Heart right ventricle (tissue), 16 donors: ENCODE measurements around the gene GAMT. TPM values are rescaled to one million over a fixed set of nuclear protein-coding genes. Genes with fewer than 3 reads are reported as not detected.

ENCODE experiments used
- ATAC-seq, 8 donors: fragments of 200-7000 bp; cut with Tn5 transposase; one replicate each; pipeline ENCODE4 v1.9.1; 2020; ENCODE audit warnings: mild to moderate bottlenecking in 8 of 8, moderate library complexity in 8 of 8, moderate number of reproducible peaks in 1 of 8
- DNase-seq, 2 donors: peaks; one replicate each; pipeline ENCODE4 v3.0.0-alpha.2; 2020
- H3K27ac ChIP-seq, 10 donors: fragments of 200-600 bp; sonication (generic) in 2 of 10; one replicate each; pipeline versions ENCODE4 v1.5.0 to v1.8.0; 2020 to 2022; ENCODE audit warnings: mild to moderate bottlenecking in 3 of 10
- H3K27me3 ChIP-seq, 7 donors: fragments of 200-600 bp; one replicate each; pipeline ENCODE4 v1.8.0; 2021 to 2022; ENCODE audit warnings: mild to moderate bottlenecking in 2 of 7
- H3K36me3 ChIP-seq, 9 donors: fragments of 200-600 bp; sonication (generic) in 1 of 9; one replicate each; pipeline versions ENCODE4 v1.5.0 to v1.8.0; 2020 to 2022; ENCODE audit warnings: mild to moderate bottlenecking in 2 of 9
- H3K4me1 ChIP-seq, 9 donors: fragments of 200-600 bp; sonication (generic) in 1 of 9; one replicate each; pipeline versions ENCODE4 v1.5.0 to v1.8.0; 2020 to 2022; ENCODE audit warnings: mild to moderate bottlenecking in 4 of 9
- H3K4me3 ChIP-seq, 10 donors: fragments of 200-600 bp; sonication (generic) in 2 of 10; one replicate each; pipeline versions ENCODE4 v1.5.0 to v1.8.0; 2020 to 2022; ENCODE audit warnings: mild to moderate bottlenecking in 7 of 10, moderate library complexity in 2 of 10
- H3K9me3 ChIP-seq, 11 donors: fragments of 200-600 bp in 10 of 11; sonication (generic) in 2 of 11; one replicate each; pipeline versions ENCODE4 v1.5.0 to v1.8.0; 2013 to 2022; ENCODE audit warnings: mild to moderate bottlenecking in 2 of 11, control low read depth in 1 of 11, moderate library complexity in 1 of 11
- WGBS, 2 donors: extraction: QIAGEN DNeasy Blood & Tissue Kit; methylation state at CpG; one replicate each; pipeline ENCODE4 v1.1.7; 2013; ENCODE audit warnings: inconsistent platforms in 1 of 2; 5-methylcytosine and 5-hydroxymethylcytosine counted together
- intact Hi-C, 10 donors: fragments of 100-400 bp; cut with DNase I; formaldehyde crosslinking; loops; one replicate each; pipeline versions ENCODE4 v1.11.1 to v1.14.2; 2022
- polyA plus RNA-seq, 2 donors: library from polyadenylated mRNA; stranded (reverse); fragments of 200-250 nt; gene quantifications; one replicate each; pipeline ENCODE4 v1.2.3, GENCODE V29; 2013
- total RNA-seq, 10 donors: library from RNA; stranded (reverse); fragmentation: NEBNext Ultra II Directional in 3 of 10; extraction: Animal tissue kit (Norgen Biotek cat#: 25700) in 3 of 10; gene quantifications; one replicate each; pipeline versions ENCODE4 v1.2.1 to v1.2.4, GENCODE V29; 2021 to 2023
- TF ChIP-seq, protein P1 (sequence below), 9 donors: fragments of 200-600 bp; sonication (generic) in 2 of 9; IDR thresholded peaks; one replicate each; pipeline versions ENCODE4 v1.5.0 to v1.8.0; 2021 to 2022; ENCODE audit warnings: antibody characterized with exemption in 9 of 9, mild to moderate bottlenecking in 5 of 9, moderate library complexity in 1 of 9
- donor health status: Arrhythmogenic right ventricular cardiomyopathy.
- donor health status: ischemic (EF 13 %, LVEDD 7.1; RV severe dilation, severe dysfunction).
- donor health status: healthy with polysubstance abuse.
- donor health status: DM: no; HTN: yes; CAD: no.
- donor health status: DM: no; HTN: no; CAD: no.
- donor health status: ischemic (EF 25% LVEDD 6.9; RV normal size, moderate dysfunction).
- donor health status: ischemic (EF 25% LVEDD 5.7; RV mildly dilated, moderate dysfunction).
- donor health status: healthy.
- donor health status: DM: yes; HTN: yes; CAD: no.
- donor health status: Ischemic cardiomyopathy.
- donor health status: ischemic (EF 35%, LVEDD 5.7; RV mildly dilated, moderate dysfunction).
- donor health status: nonischemic (EF 11% LVEDD 7.7; RV severe dilation, severe dysfunction).
- donor health status: DM: yes; HTN: yes; CAD: no.
- donor health status: PGD.
- donor health status: ischemic (EF 29% LVEDD 5.4; RV normal size, mild dysfunction).
- donor health status: nonischemic (EF 23%, LVEDD 6.1; RV moderate dilation, normal function).

Gene GAMT
- total and polyA plus RNA-seq, 12 donors: 30.8 to 260 (median 72.1) TPM

DNA sequence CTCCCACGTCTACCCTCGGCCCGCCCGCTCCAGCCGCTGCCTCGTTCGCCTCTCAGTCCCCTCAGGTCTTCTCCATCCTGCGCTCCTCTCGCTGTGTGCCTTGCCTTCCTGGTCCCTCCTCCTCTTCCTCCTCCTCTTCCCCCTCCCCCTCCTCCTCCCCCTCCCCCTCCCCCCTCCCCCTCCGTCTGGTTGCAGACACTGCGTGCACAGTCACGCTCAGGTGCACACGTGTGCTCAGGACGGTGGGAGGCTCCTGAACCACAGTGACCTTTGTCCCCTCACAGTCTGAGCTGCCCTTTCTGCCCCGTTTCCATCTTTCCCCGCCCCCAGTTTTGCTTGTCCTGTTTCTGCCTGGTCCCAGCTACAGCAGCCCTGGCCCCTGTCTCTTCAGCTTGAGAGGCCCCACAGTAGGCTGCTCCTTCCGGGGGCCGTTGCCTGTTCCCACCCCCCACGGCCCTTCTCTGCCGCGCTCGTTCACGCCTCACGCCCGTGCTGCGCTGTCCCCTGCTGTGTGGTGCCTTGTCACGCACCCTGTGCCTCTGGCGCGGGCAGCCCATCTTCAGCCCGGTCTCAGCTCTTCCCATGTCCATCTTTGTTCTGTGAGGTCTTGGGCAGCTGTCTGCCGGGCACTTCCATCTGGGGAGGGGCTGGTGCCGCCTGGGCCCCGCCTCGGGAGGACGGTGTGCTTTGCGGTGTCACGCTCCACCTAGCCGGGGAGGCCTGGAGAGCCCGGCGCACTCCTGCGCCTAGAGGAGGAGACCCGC, 23.0 kb upstream of the GAMT start:
- H3K4me1 ChIP-seq: peaks cover 0 to 28% (median 8%) of the 10 kb centered on the region in 9 donors
- WGBS, 2 donors: 89% methylated on average over 32 to 40 of the region's 42 CpGs
- ATAC-seq (no peak), DNase-seq (no peak)
- intact Hi-C loops: no loop called here
- H3K4me3 ChIP-seq: no peak overlapping the region
- TF ChIP-seq, protein P1, sequence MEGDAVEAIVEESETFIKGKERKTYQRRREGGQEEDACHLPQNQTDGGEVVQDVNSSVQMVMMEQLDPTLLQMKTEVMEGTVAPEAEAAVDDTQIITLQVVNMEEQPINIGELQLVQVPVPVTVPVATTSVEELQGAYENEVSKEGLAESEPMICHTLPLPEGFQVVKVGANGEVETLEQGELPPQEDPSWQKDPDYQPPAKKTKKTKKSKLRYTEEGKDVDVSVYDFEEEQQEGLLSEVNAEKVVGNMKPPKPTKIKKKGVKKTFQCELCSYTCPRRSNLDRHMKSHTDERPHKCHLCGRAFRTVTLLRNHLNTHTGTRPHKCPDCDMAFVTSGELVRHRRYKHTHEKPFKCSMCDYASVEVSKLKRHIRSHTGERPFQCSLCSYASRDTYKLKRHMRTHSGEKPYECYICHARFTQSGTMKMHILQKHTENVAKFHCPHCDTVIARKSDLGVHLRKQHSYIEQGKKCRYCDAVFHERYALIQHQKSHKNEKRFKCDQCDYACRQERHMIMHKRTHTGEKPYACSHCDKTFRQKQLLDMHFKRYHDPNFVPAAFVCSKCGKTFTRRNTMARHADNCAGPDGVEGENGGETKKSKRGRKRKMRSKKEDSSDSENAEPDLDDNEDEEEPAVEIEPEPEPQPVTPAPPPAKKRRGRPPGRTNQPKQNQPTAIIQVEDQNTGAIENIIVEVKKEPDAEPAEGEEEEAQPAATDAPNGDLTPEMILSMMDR (IDR thresholded peaks at IDR 0.05): no peak
- no peaks in the 10 kb centered on the region for H3K9me3 ChIP-seq
- H3K27me3 ChIP-seq: no peaks in the 10 kb centered on the region
- H3K27ac ChIP-seq: no peak overlapping the region
- H3K36me3 ChIP-seq: peaks cover 5 to 93% (median 61%) of the 10 kb centered on the region in 9 donors

DNA sequence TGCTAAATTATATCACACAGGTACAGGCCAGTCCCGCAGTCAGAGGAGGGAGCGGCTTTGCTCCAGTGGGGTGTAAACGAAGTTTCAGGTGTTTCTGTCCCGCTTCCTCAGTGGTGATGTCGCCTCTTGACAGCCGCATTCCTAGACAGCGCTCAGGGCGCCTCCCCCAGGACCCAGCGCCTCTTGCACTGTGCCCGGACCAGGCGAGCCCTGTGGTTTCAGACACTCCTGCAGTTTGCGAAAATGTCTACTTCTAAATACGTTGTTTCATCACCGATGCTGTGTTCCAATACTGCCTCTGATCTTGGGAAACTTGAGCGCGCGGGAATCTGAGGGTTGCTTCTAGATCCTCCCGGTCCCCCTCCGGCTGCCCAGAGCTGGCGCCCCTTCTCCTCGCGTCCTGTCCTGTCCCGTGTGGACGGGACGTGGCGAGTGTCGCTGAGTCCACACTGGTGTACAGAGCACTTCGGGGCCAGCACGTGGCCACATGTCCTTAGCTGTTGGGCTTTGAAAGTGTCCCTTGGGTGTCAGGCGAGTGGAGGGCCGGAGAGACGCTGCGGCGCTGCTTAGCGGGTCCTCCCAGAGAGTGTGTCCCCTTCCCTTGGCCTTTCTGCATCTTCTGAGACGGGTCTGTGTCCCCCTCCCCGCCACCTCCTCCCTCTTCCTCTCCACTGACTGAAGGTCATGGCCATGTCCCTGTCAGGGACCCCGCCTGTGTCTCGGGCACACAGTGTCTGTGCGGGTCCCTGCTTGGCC, 22.3 kb upstream of the GAMT start:
- no peak overlapping the region for H3K4me3 ChIP-seq
- intact Hi-C loops: no loop called here
- H3K27ac ChIP-seq: no peak overlapping the region
- 89 to 92% methylated on average over 40 of the region's 40 CpGs for WGBS, 2 donors
- H3K27me3 ChIP-seq: no peaks in the 10 kb centered on the region
- peaks cover 5 to 93% (median 65%) of the 10 kb centered on the region in 9 donors for H3K36me3 ChIP-seq
- DNase-seq: no peak
- ATAC-seq: no peak
- TF ChIP-seq, protein P1 (IDR thresholded peaks at IDR 0.05): no peak
- no peaks in the 10 kb centered on the region for H3K9me3 ChIP-seq
- peaks cover under 1 to 28% (median 8%) of the 10 kb centered on the region in 9 donors for H3K4me1 ChIP-seq

DNA sequence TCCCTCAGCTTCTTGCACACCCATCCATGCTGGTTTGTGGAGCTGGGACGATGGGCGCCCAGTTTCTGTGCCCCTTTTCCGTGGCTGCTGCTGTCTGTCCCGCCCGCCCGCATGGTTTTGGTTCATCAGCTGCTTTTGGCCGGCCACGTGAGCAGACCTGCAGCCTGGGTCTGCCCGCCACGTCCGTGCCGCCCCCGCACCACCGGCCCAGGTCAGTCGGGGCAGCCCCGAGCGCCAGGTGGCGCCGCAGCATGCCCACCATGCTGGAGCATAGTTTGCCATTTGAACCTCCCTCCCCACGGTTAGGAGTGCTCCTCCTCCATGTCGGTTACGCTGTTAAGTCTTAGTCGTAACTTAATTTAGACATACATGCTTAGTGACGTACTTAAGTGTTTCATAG, 21.6 kb upstream of the GAMT start:
- H3K27ac ChIP-seq: no peak overlapping the region
- ATAC-seq: no peak
- 87 to 91% methylated on average over 24 of the region's 24 CpGs for whole genome bisulfite sequencing, 2 donors
- TF ChIP-seq, protein P1 (IDR thresholded peaks at IDR 0.05): no peak
- no peaks in the 10 kb centered on the region for H3K27me3 ChIP-seq
- H3K36me3 ChIP-seq: peaks cover 5 to 93% (median 61%) of the 10 kb centered on the region in 9 donors
- peaks cover 7 to 34% (median 14%) of the 10 kb centered on the region in 9 donors for H3K4me1 ChIP-seq
- no peak for DNase-seq
- no peaks in the 10 kb centered on the region for H3K9me3 ChIP-seq
- H3K4me3 ChIP-seq: no peak overlapping the region
- intact Hi-C loops: no loop called here

DNA sequence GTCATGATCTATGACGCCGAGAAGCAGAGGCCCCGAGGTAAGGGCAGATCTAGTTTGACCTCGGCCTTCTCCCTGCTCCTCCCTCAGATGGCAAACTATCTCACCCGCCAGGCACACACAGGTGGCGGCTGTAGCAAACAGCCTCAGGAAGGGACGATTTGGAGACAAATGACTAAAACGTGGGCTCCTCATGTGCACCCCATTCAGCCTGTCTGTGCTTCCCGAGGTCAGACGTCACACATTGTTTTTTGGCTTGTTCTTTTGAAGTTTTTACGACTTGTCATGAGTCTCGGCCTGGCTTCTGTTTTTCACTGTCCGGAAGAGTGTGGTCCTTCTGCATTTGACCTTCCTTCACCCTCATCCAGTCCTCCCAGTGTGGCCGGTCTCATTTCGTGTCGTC, 21.0 kb upstream of the GAMT start:
- TF ChIP-seq, protein P1 (IDR thresholded peaks at IDR 0.05): no peak
- H3K27me3 ChIP-seq: no peaks in the 10 kb centered on the region
- no peak overlapping the region for H3K27ac ChIP-seq
- peaks cover 11 to 40% (median 20%) of the 10 kb centered on the region in 9 donors for H3K4me1 ChIP-seq
- no peak for DNase-seq
- 65 to 71% methylated on average over 16 of the region's 16 CpGs for WGBS, 2 donors
- H3K36me3 ChIP-seq: peaks cover 5 to 93% (median 57%) of the 10 kb centered on the region in 9 donors
- ATAC-seq: no peak
- H3K4me3 ChIP-seq: no peak overlapping the region
- no peaks in the 10 kb centered on the region for H3K9me3 ChIP-seq
- intact Hi-C loops: no loop called here
